ENCODE data around the gene OSBPL8.

Gene OSBPL8

GRCh38 chr12:76559400-76560085 is at the start of gene OSBPL8:
Gene OSBPL8 (minus strand): TSS chr12:76559771. CDS start chr12:76487551, 72,220 bp downstream.
- H3K4me3 ChIP-seq (ENCODE audit: low read length): peak within 1 kb of the TSS; percentile 96
- peak; percentile 54 for DNase-seq (ENCODE audit: low read depth)
- peak; percentile 21 for TF ChIP-seq CTCF (conservative IDR thresholded peaks at IDR 0.05; ENCODE audit: low read depth, low read length)

GRCh38 chr12:76608070-76608469 is 48.5 kb upstream of the OSBPL8 start:
- no peak for DNase-seq (ENCODE audit: low read depth)
- no peak overlapping the region for H3K4me3 ChIP-seq (ENCODE audit: low read length)
- TF ChIP-seq CTCF (conservative IDR thresholded peaks at IDR 0.05; ENCODE audit: low read depth, low read length): no peak

GRCh38 chr12:76595056-76595455 is 35.5 kb upstream of the OSBPL8 start:
- no peak for DNase-seq (ENCODE audit: low read depth)
- no peak for TF ChIP-seq CTCF (conservative IDR thresholded peaks at IDR 0.05; ENCODE audit: low read depth, low read length)
- H3K4me3 ChIP-seq (ENCODE audit: low read length): no peak overlapping the region

GRCh38 chr12:76591476-76591875 is 31.9 kb upstream of the OSBPL8 start:
- no peak for DNase-seq (ENCODE audit: low read depth)
- no peak for TF ChIP-seq CTCF (conservative IDR thresholded peaks at IDR 0.05; ENCODE audit: low read depth, low read length)
- no peak overlapping the region for H3K4me3 ChIP-seq (ENCODE audit: low read length)

- TF ChIP-seq CTCF (conservative IDR thresholded peaks at IDR 0.05; ENCODE audit: low read depth, low read length): no peak
- no peak for DNase-seq (ENCODE audit: low read depth)
- no peak overlapping the region for H3K4me3 ChIP-seq (ENCODE audit: low read length)
Measured at GRCh38 chr12:76590131-76590530, 30.6 kb upstream of the OSBPL8 start.

- TF ChIP-seq CTCF (conservative IDR thresholded peaks at IDR 0.05; ENCODE audit: low read depth, low read length): no peak
- DNase-seq (ENCODE audit: low read depth): peak; percentile 48
- no peak overlapping the region for H3K4me3 ChIP-seq (ENCODE audit: low read length)
Measured at GRCh38 chr12:76588881-76589565, 29.5 kb upstream of the OSBPL8 start.

All from retinal pigment epithelial cell (primary cell).